Activated CD8-positive, alpha-beta T cell treated with anti-CD3 and anti-CD28 coated beads for 36 hours (primary cell): Measurements from ENCODE around the gene MZF1. TPM values are rescaled to one million over a fixed set of nuclear protein-coding genes. Genes with fewer than 3 reads are reported as not detected.
A peak's percentile ranks its signal among the peaks of the same experiment; 100 is the strongest.

Experiments
- ATAC-seq: fragments of 200-7000 bp; cut with Tn5 transposase; one replicate; pipeline ENCODE4 v1.10.0; 2021; ENCODE audit warnings: mild to moderate bottlenecking, moderate library complexity
- CTCF ChIA-PET: fragments of 350-600 bp; sonication (Branson Sonifier 250); formaldehyde crosslinking; loops from one replicate; lab custom pipeline; 2021; ENCODE audit warnings: antibody characterized with exemption; lab: Charles Lee
- POLR2A ChIA-PET: fragments of 350-600 bp; sonication (Branson Sonifier 250); formaldehyde crosslinking; loops from one replicate; lab custom pipeline; 2021; ENCODE audit warnings: antibody characterized with exemption; lab: Charles Lee
- DNase-seq: peaks from one replicate; pipeline ENCODE4 v3.0.0-alpha.2; 2020
- H3K27ac Mint-ChIP-seq: one replicate; pipeline ENCODE4 v1.8.0; 2021; ENCODE audit warnings: mild to moderate bottlenecking, mixed read lengths
- H3K27me3 Mint-ChIP-seq: one replicate; pipeline ENCODE4 v1.8.0; 2021; ENCODE audit warnings: mixed read lengths
- H3K36me3 Mint-ChIP-seq: one replicate; pipeline ENCODE4 v1.8.0; 2021; ENCODE audit warnings: low read depth, mixed read lengths
- H3K4me1 Mint-ChIP-seq: one replicate; pipeline ENCODE4 v1.8.0; 2021; ENCODE audit warnings: low read depth, mixed read lengths
- H3K4me3 Mint-ChIP-seq: one replicate; pipeline ENCODE4 v1.8.0; 2021; ENCODE audit warnings: mild to moderate bottlenecking, moderate library complexity, mixed read lengths
- H3K9me3 Mint-ChIP-seq: one replicate; pipeline ENCODE4 v1.8.0; 2021; ENCODE audit warnings: mixed read lengths
- intact Hi-C: fragments of 100-400 bp; cut with micrococcal nuclease; formaldehyde crosslinking; loops from one replicate; pipeline ENCODE4 v1.10.0; 2022
- total RNA-seq, 2 experiments: library from RNA; stranded (reverse); gene quantifications; one replicate each; pipeline ENCODE4 v1.2.3, GENCODE V29; 2021
- TF ChIP-seq, protein P1 (sequence below): fragments of 200-600 bp; IDR thresholded peaks from one replicate; pipeline ENCODE4 v1.8.0; 2022; ENCODE audit warnings: antibody characterized with exemption, mild to moderate bottlenecking

The MZF1 gene
- total RNA-seq, 2 experiments from 2014 or later, result 12.1 to 13.4 TPM

DNA sequence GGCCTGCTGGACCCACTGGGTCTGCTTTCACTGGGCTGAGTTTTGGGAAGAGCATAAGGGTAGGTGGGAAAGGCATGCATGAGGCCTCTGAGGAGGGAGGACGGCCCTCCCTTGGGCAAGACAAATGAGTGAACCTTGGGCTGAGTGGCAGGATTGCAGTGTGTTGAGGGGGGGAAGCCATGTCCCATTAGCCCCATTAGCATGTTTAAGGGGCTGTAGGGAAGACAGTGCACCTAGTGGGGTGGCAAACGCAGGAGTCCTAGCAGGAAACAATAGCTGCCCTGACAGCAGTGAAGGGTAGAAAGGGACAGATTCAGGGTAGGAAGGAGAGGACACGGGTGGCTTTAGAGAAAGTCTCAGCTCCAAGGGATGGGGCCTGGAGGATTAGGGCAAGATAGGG is 50.4 kb downstream of the MZF1 start:
- no peak for ATAC-seq
- TF ChIP-seq, protein P1, sequence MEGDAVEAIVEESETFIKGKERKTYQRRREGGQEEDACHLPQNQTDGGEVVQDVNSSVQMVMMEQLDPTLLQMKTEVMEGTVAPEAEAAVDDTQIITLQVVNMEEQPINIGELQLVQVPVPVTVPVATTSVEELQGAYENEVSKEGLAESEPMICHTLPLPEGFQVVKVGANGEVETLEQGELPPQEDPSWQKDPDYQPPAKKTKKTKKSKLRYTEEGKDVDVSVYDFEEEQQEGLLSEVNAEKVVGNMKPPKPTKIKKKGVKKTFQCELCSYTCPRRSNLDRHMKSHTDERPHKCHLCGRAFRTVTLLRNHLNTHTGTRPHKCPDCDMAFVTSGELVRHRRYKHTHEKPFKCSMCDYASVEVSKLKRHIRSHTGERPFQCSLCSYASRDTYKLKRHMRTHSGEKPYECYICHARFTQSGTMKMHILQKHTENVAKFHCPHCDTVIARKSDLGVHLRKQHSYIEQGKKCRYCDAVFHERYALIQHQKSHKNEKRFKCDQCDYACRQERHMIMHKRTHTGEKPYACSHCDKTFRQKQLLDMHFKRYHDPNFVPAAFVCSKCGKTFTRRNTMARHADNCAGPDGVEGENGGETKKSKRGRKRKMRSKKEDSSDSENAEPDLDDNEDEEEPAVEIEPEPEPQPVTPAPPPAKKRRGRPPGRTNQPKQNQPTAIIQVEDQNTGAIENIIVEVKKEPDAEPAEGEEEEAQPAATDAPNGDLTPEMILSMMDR, result no peak
- no peaks in the 10 kb centered on the region for H3K36me3 Mint-ChIP-seq
- intact Hi-C loops, result no loop called here
- H3K9me3 Mint-ChIP-seq, result no peaks in the 10 kb centered on the region
- ChIA-PET CTCF (interaction anchor here (1.2 to 1.4 kb wide), 2 partner anchors 9 to 59 kb away, joined by 3 to 4 read pairs; no protein-coding TSS in a partner anchor), POLR2A (interaction anchor here (1.5 to 3.6 kb wide), 3 partner anchors 15 to 35 kb away, joined by 3 to 13 read pairs (median 7); partner anchors contain the start of gene UBE2M)
- H3K27ac Mint-ChIP-seq, result no peak overlapping the region
- no peaks in the 10 kb centered on the region for H3K27me3 Mint-ChIP-seq
- no peak for DNase-seq
- peaks cover 17% of the 10 kb centered on the region for H3K4me1 Mint-ChIP-seq
- no peak overlapping the region for H3K4me3 Mint-ChIP-seq

GRCh38 chr19:58521651-58522050 is 51.5 kb downstream of the MZF1 start:
- H3K27ac Mint-ChIP-seq, result no peak overlapping the region
- peaks cover 22% of the 10 kb centered on the region for H3K4me1 Mint-ChIP-seq
- no peaks in the 10 kb centered on the region for H3K9me3 Mint-ChIP-seq
- POLR2A ChIA-PET, result interaction anchor here (1.1 to 10.2 kb wide), 5 partner anchors 11 to 36 kb away, joined by 3 to 164 read pairs (median 13); partner anchors contain the start of genes CHMP2A, TRIM28 and UBE2M
- no peak for DNase-seq
- peaks cover 2% of the 10 kb centered on the region for H3K36me3 Mint-ChIP-seq
- peak overlapping the region; percentile 28 for H3K4me3 Mint-ChIP-seq
- ATAC-seq, result no peak
- TF ChIP-seq, protein P1, result no peak
- intact Hi-C loops, result no loop called here
- no peaks in the 10 kb centered on the region for H3K27me3 Mint-ChIP-seq
- CTCF ChIA-PET, result interaction anchor here (1.0 to 5.5 kb wide), 4 partner anchors 8 to 57 kb away, joined by 3 to 131 read pairs (median 12); partner anchors contain the start of genes CHMP2A and TRIM28

- intact Hi-C loops, result no loop called here
- H3K9me3 Mint-ChIP-seq, result no peaks in the 10 kb centered on the region
- POLR2A ChIA-PET, result interaction anchor here (0.8 to 10.2 kb wide), 29 partner anchors 9 to 1108 kb away, joined by 3 to 164 read pairs (median 6); partner anchors contain the start of genes CHMP2A, RPS5, TRIM28 and ZNF274
- ATAC-seq (no peak), DNase-seq (no peak)
- CTCF ChIA-PET, result interaction anchor here (0.6 to 5.5 kb wide), 37 partner anchors 9 to 215 kb away, joined by 3 to 131 read pairs (median 5); partner anchors contain the start of genes CHMP2A, ERVK3-1, SLC27A5 and TRIM28
- peaks cover 12% of the 10 kb centered on the region for H3K36me3 Mint-ChIP-seq
- H3K27me3 Mint-ChIP-seq, result no peaks in the 10 kb centered on the region
- peak overlapping the region; percentile 96 for H3K27ac Mint-ChIP-seq
- TF ChIP-seq, protein P1, result no peak
- H3K4me1 Mint-ChIP-seq, result peaks cover 33% of the 10 kb centered on the region
- peak overlapping the region; percentile 88 for H3K4me3 Mint-ChIP-seq
Observed at GRCh38 chr19:58520257-58520599, 52.9 kb downstream of the MZF1 start.

DNA sequence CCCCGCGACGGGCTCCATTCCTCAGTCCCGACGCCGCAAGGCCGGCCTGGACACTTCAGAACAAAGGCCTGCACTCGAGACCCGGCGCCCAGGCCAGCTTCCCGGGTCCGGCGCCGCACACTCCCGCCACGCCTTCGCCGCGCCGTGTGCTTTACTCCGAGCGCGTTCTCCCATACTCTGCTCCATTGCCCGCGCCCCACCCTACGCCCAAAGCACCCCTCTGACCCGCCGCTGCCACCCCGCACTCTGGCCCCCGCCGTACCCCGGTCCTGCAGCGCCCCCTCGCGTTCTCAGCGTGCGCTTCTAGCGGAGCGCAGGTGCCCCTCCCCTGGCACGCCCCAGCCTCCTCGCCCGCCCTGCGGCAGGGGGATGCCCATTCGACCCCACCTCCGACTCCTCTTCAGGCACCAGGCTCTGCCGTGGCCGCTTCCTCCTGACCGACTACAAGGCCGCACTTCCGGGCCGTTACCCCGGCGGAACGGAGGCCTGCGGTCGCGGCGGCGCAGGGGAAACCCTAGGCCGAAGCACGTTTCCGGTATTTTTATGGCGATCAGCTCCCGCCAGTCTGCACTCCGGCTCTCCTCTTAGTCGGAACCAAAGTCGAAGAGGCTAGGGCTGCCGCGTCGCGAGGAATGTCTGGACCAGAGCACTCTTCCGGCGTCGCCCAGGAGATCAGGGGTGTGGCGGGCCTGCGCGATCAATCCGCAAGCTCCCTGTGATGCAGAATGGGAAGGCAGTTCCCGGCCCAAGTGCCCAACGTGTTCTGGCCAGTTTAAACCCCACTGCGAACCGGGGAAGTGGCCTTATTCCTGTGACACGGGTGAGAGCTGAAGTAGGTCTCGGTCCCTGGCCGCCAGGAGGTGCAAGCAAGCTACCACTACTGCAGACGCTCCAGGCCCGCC is 53.5 kb downstream of the MZF1 start, which contains the start of gene ZBTB45:
Gene ZBTB45 (minus strand): TSS at position 456 of the 902 bp plus-strand sequence. CDS start 2,137 bp downstream, outside the sequence.
- Mint-ChIP-seq H3K36me3 (peaks cover 17% of the 10 kb centered on the region), H3K27ac (peak within 1 kb of the TSS; percentile 96), H3K4me3 (peak within 1 kb of the TSS; percentile 88), H3K27me3 (no peaks in the 10 kb centered on the region), H3K4me1 (peaks cover 37% of the 10 kb centered on the region), H3K9me3 (no peaks in the 10 kb centered on the region)
- TF ChIP-seq, protein P1, result peak; percentile 78
- ChIA-PET POLR2A (interaction anchor here (0.8 to 10.2 kb wide), 33 partner anchors 9 to 337 kb away, joined by 3 to 164 read pairs (median 5); partner anchors contain the start of genes CHMP2A, ERVK3-1, RPS5 and TRIM28), CTCF (interaction anchor here (0.6 to 5.5 kb wide), 45 partner anchors 9 to 301 kb away, joined by 3 to 131 read pairs (median 4); partner anchors contain the start of genes CHMP2A, ERVK3-1, SLC27A5 and TRIM28)
- intact Hi-C loops, result no loop called here
- ATAC-seq (peak; percentile 82), DNase-seq (peak; percentile 93)
